ENCODE data around the gene KIF16B.

The KIF16B gene

GRCh38 chr20:16548068-16548672 lies 25.1 kb downstream of the KIF16B start:
- no peaks in the 10 kb centered on the region for H3K9me3 Mint-ChIP-seq
- H3K4me1 Mint-ChIP-seq = peaks cover 4% of the 10 kb centered on the region
- H3K27ac Mint-ChIP-seq = no peak overlapping the region
- H3K27me3 Mint-ChIP-seq = no peaks in the 10 kb centered on the region
- H3K36me3 Mint-ChIP-seq = peaks cover 2% of the 10 kb centered on the region
- H3K4me3 Mint-ChIP-seq = no peak overlapping the region

- Mint-ChIP-seq H3K4me1 (peaks cover 4% of the 10 kb centered on the region), H3K4me3 (no peak overlapping the region)
These were observed 28.3 kb downstream of the KIF16B start for GRCh38 chr20:16544949-16545348.

GRCh38 chr20:16542477-16542876 lies 30.8 kb downstream of the KIF16B start:
- Mint-ChIP-seq H3K9me3 (no peaks in the 10 kb centered on the region), H3K4me1 (peaks cover 4% of the 10 kb centered on the region), H3K27ac (no peak overlapping the region), H3K36me3 (peaks cover 4% of the 10 kb centered on the region), H3K4me3 (no peak overlapping the region), H3K27me3 (no peaks in the 10 kb centered on the region)

More at GRCh38 chr20:16544949-16545348, 28.3 kb downstream of the KIF16B start:
- H3K9me3 Mint-ChIP-seq = no peaks in the 10 kb centered on the region
- H3K27me3 Mint-ChIP-seq = no peaks in the 10 kb centered on the region
- no peak overlapping the region for H3K27ac Mint-ChIP-seq
- peaks cover 3% of the 10 kb centered on the region for H3K36me3 Mint-ChIP-seq

GRCh38 chr20:16541878-16542277 lies 31.4 kb downstream of the KIF16B start:
- Mint-ChIP-seq H3K4me1 (peaks cover 4% of the 10 kb centered on the region), H3K36me3 (peaks cover 6% of the 10 kb centered on the region), H3K27me3 (no peaks in the 10 kb centered on the region), H3K9me3 (no peaks in the 10 kb centered on the region), H3K4me3 (no peak overlapping the region), H3K27ac (no peak overlapping the region)

- Mint-ChIP-seq H3K36me3 (peaks cover 6% of the 10 kb centered on the region), H3K27ac (no peak overlapping the region), H3K4me3 (no peak overlapping the region), H3K9me3 (no peaks in the 10 kb centered on the region), H3K27me3 (no peaks in the 10 kb centered on the region), H3K4me1 (peaks cover 4% of the 10 kb centered on the region)
These were observed 32.0 kb downstream of the KIF16B start for GRCh38 chr20:16541226-16541625.

GRCh38 chr20:16539280-16540021 lies 33.8 kb downstream of the KIF16B start:
- H3K27ac Mint-ChIP-seq = no peak overlapping the region
- H3K4me1 Mint-ChIP-seq = no peaks in the 10 kb centered on the region
- no peak overlapping the region for H3K4me3 Mint-ChIP-seq
- peaks cover 6% of the 10 kb centered on the region for H3K36me3 Mint-ChIP-seq
- H3K27me3 Mint-ChIP-seq = no peaks in the 10 kb centered on the region
- no peaks in the 10 kb centered on the region for H3K9me3 Mint-ChIP-seq

GRCh38 chr20:16538779-16539178 lies 34.5 kb downstream of the KIF16B start:
- Mint-ChIP-seq H3K27me3 (no peaks in the 10 kb centered on the region), H3K36me3 (peaks cover 6% of the 10 kb centered on the region), H3K4me3 (no peak overlapping the region), H3K9me3 (no peaks in the 10 kb centered on the region), H3K27ac (no peak overlapping the region), H3K4me1 (no peaks in the 10 kb centered on the region)

GRCh38 chr20:16537918-16538317 lies 35.3 kb downstream of the KIF16B start:
- Mint-ChIP-seq H3K27me3 (no peaks in the 10 kb centered on the region), H3K4me1 (no peaks in the 10 kb centered on the region), H3K9me3 (no peaks in the 10 kb centered on the region), H3K27ac (no peak overlapping the region), H3K36me3 (peaks cover 6% of the 10 kb centered on the region), H3K4me3 (no peak overlapping the region)

- no peaks in the 10 kb centered on the region for H3K4me1 Mint-ChIP-seq
- no peak overlapping the region for H3K27ac Mint-ChIP-seq
- H3K4me3 Mint-ChIP-seq = no peak overlapping the region
- H3K9me3 Mint-ChIP-seq = no peaks in the 10 kb centered on the region
- H3K36me3 Mint-ChIP-seq = peaks cover 6% of the 10 kb centered on the region
- H3K27me3 Mint-ChIP-seq = no peaks in the 10 kb centered on the region
These were observed 36.1 kb downstream of the KIF16B start for GRCh38 chr20:16537025-16537665.

- H3K27ac Mint-ChIP-seq = no peak overlapping the region
- H3K9me3 Mint-ChIP-seq = no peaks in the 10 kb centered on the region
- H3K4me1 Mint-ChIP-seq = no peaks in the 10 kb centered on the region
- no peaks in the 10 kb centered on the region for H3K27me3 Mint-ChIP-seq
- no peak overlapping the region for H3K4me3 Mint-ChIP-seq
- H3K36me3 Mint-ChIP-seq = peaks cover 4% of the 10 kb centered on the region
These were observed 38.0 kb downstream of the KIF16B start for GRCh38 chr20:16535277-16535676.

GRCh38 chr20:16533502-16533901 lies 39.7 kb downstream of the KIF16B start:
- Mint-ChIP-seq H3K4me1 (no peaks in the 10 kb centered on the region), H3K27ac (no peak overlapping the region), H3K9me3 (no peaks in the 10 kb centered on the region), H3K27me3 (no peaks in the 10 kb centered on the region), H3K36me3 (peaks cover 6% of the 10 kb centered on the region), H3K4me3 (no peak overlapping the region)

- peaks cover 7% of the 10 kb centered on the region for H3K36me3 Mint-ChIP-seq
- H3K27ac Mint-ChIP-seq = no peak overlapping the region
- H3K27me3 Mint-ChIP-seq = no peaks in the 10 kb centered on the region
- H3K4me3 Mint-ChIP-seq = no peak overlapping the region
- no peaks in the 10 kb centered on the region for H3K9me3 Mint-ChIP-seq
- H3K4me1 Mint-ChIP-seq = no peaks in the 10 kb centered on the region
These were observed 41.8 kb downstream of the KIF16B start for GRCh38 chr20:16531485-16531884.

GRCh38 chr20:16530201-16530681 lies 43.0 kb downstream of the KIF16B start:
- no peak overlapping the region for H3K27ac Mint-ChIP-seq
- no peaks in the 10 kb centered on the region for H3K27me3 Mint-ChIP-seq
- H3K4me3 Mint-ChIP-seq = no peak overlapping the region
- no peaks in the 10 kb centered on the region for H3K4me1 Mint-ChIP-seq
- no peaks in the 10 kb centered on the region for H3K9me3 Mint-ChIP-seq
- peaks cover 15% of the 10 kb centered on the region for H3K36me3 Mint-ChIP-seq

- Mint-ChIP-seq H3K4me3 (no peak overlapping the region), H3K27me3 (no peaks in the 10 kb centered on the region), H3K9me3 (no peaks in the 10 kb centered on the region), H3K36me3 (peaks cover 21% of the 10 kb centered on the region), H3K27ac (no peak overlapping the region), H3K4me1 (no peaks in the 10 kb centered on the region)
These were observed 45.2 kb downstream of the KIF16B start for GRCh38 chr20:16528078-16528477.

GRCh38 chr20:16527438-16527837 lies 45.8 kb downstream of the KIF16B start:
- Mint-ChIP-seq H3K27me3 (no peaks in the 10 kb centered on the region), H3K4me3 (no peak overlapping the region), H3K27ac (no peak overlapping the region), H3K9me3 (no peaks in the 10 kb centered on the region), H3K36me3 (peaks cover 21% of the 10 kb centered on the region), H3K4me1 (no peaks in the 10 kb centered on the region)

All from activated naive CD4-positive, alpha-beta T cell treated with anti-CD3 and anti-CD28 coated beads, Interleukin-2, amount 50 U/mL, for 24 hours (primary cell).